GM12801 (cell line): ENCODE measurements around the gene PLCG2.

ENCODE experiments used
- TF ChIP-seq, protein P1 (sequence below): IDR thresholded peaks from one replicate; pipeline ENCODE4 v1.5.1; 2011; ENCODE audit warnings: control low read depth; ENCODE audit not compliant: insufficient read length; ENCODE audit errors: extremely low read depth

PLCG2 gene

GRCh38 chr16:81917375-81917774 lies 138.3 kb downstream of the PLCG2 start:
- TF ChIP-seq, protein P1, sequence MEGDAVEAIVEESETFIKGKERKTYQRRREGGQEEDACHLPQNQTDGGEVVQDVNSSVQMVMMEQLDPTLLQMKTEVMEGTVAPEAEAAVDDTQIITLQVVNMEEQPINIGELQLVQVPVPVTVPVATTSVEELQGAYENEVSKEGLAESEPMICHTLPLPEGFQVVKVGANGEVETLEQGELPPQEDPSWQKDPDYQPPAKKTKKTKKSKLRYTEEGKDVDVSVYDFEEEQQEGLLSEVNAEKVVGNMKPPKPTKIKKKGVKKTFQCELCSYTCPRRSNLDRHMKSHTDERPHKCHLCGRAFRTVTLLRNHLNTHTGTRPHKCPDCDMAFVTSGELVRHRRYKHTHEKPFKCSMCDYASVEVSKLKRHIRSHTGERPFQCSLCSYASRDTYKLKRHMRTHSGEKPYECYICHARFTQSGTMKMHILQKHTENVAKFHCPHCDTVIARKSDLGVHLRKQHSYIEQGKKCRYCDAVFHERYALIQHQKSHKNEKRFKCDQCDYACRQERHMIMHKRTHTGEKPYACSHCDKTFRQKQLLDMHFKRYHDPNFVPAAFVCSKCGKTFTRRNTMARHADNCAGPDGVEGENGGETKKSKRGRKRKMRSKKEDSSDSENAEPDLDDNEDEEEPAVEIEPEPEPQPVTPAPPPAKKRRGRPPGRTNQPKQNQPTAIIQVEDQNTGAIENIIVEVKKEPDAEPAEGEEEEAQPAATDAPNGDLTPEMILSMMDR: no peak

DNA sequence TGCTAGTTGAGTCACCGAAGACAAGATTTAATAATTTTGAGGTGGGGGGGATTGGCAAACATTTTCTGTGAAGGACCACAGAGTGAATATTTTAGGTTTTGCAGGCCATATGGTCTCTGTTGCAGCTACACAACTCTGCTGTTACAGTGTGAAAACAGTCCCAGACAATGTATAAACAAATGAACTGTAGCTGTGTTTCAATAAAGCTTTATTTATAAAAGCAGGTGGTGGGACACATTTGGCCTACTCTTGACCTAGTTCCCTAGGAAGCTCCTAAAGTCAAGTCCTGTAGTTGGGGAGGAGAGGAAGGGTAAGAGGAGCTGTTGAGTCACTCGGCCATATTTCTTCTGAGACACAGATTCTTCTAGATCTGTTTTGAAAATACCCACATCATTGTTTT lies 139.8 kb downstream of the PLCG2 start:
- TF ChIP-seq, protein P1: no peak

GRCh38 chr16:81920498-81920897 lies 141.4 kb downstream of the PLCG2 start:
- TF ChIP-seq, protein P1: no peak

DNA sequence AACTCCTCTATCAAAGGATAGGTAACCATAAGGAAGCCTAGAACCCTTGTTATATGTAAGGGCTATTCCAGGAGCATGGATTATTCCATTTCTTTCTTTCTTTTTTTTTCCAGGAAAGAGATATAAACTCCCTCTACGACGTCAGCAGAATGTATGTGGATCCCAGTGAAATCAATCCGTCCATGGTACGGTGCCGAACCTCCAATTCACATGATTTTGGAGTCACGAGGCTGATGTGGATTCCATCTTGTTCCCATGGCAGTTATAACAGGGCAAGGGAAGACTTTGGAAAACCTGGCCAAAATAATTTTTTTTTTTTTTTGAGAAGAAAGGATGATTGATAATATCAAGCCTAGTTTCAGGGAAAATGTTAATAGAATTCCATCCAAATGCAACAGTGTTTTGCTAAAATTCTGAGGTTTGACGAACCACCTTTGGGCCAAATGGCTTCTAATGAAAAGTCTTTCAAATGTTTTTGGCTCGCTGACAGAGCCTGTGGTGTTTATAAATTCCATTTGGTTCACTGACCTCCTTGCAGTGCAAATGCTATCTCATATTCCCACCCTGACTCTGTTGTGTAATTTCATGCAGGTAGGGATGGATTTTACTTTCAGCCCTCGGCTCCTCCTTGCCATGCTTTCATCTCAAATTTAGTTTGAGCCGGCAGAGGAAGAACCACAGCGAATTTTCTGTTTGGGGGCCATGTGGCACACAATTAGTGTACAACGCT lies 142.2 kb downstream of the PLCG2 start:
- TF ChIP-seq, protein P1: no peak

DNA sequence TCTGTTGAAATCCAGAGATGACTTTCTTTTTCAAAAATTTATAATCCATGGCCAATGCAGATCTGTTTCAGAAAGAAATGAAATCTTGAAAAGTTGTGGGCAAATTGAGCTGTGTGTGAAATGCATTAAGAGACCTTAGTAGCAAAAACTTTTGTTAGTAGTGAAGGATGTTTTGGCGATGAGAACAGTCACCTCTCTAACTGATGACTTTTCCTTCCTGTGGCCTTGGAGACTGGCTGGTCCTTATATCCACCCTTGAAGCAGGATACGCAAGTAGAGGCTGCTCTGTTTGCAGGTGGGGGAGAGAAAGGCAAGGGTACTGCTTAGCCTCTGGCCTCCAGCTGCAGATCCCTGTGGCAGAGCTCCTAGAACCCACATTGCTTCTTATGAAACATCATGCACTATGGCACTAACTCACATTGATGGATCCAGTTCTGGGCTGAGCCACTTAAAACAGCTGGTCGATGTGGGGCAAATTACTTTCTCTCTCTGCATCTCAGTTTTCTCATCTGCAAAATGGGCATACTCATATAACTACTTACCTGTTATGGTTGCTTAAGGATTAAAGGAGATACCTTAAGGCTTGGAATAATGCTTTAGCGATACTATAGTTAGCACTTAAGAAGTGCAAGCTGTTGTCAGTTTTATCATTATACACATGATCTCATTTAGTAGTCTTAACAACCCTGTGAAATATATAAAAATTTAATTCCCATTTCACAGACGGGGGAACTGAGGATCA lies 142.9 kb downstream of the PLCG2 start:
- TF ChIP-seq, protein P1: no peak

DNA sequence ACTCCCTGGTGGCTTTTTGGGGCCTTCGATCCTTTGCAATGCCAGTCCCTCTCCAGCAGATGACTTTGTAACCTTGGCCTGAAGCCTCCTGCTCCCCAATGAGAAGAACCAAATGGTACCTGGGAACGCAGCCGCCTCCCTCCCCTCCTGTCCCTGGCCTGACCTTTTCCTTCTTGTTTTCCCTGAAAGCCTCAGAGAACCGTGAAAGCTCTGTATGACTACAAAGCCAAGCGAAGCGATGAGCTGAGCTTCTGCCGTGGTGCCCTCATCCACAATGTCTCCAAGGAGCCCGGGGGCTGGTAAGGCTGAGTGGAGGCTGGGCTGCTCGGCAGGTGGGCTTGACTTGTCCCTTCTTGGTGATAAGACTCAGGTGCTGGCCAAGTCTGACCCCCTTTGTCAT lies 144.2 kb downstream of the PLCG2 start:
- TF ChIP-seq, protein P1: no peak

- TF ChIP-seq, protein P1: no peak
Measured at GRCh38 chr16:81925016-81925415, 145.9 kb downstream of the PLCG2 start.
